GM18858 (cell line): Measurements from ENCODE around the gene FRAS1.
"Not testable (repeated sequence)": the region's sequence is repeated elsewhere in the genome, so short reads cannot be mapped to it uniquely, and the experiment has no call there.

Experiments
- ATAC-seq: cut with Tn5 transposase; IDR thresholded peaks from one replicate; pipeline ENCODE4 v1.9.1; 2021; ENCODE audit not compliant: unreplicated experiment

The FRAS1 gene, protein sequence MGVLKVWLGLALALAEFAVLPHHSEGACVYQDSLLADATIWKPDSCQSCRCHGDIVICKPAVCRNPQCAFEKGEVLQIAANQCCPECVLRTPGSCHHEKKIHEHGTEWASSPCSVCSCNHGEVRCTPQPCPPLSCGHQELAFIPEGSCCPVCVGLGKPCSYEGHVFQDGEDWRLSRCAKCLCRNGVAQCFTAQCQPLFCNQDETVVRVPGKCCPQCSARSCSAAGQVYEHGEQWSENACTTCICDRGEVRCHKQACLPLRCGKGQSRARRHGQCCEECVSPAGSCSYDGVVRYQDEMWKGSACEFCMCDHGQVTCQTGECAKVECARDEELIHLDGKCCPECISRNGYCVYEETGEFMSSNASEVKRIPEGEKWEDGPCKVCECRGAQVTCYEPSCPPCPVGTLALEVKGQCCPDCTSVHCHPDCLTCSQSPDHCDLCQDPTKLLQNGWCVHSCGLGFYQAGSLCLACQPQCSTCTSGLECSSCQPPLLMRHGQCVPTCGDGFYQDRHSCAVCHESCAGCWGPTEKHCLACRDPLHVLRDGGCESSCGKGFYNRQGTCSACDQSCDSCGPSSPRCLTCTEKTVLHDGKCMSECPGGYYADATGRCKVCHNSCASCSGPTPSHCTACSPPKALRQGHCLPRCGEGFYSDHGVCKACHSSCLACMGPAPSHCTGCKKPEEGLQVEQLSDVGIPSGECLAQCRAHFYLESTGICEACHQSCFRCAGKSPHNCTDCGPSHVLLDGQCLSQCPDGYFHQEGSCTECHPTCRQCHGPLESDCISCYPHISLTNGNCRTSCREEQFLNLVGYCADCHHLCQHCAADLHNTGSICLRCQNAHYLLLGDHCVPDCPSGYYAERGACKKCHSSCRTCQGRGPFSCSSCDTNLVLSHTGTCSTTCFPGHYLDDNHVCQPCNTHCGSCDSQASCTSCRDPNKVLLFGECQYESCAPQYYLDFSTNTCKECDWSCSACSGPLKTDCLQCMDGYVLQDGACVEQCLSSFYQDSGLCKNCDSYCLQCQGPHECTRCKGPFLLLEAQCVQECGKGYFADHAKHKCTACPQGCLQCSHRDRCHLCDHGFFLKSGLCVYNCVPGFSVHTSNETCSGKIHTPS (N-terminal part only)

DNA sequence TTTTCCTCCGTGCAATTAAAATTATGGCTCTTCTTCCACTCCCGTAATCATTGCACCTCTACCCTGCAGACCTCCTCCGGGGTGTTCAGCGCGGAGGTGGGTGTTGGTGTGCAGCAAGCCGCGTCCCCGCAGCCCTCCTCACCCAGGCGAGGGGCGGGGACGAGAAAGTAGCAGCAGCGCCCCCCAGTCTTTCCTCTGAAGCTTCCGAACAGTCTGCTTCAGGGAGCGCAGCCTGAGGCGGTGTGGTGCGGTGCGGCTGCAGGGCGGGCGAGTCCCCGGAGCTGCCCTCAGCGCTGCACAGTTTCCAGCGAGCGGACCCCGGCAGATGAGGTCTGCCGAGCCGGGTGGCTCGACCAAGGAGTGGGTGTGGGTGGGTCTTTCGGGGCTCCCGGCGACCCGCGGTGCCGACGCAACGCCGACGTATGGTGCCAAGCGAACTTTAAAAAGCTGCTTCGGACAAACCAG, at the start of gene FRAS1:
Gene FRAS1, plus strand, starts transcription at position 189 of the 465 bp plus-strand sequence. CDS start 687 bp downstream, outside the sequence.
- no peak for ATAC-seq

DNA sequence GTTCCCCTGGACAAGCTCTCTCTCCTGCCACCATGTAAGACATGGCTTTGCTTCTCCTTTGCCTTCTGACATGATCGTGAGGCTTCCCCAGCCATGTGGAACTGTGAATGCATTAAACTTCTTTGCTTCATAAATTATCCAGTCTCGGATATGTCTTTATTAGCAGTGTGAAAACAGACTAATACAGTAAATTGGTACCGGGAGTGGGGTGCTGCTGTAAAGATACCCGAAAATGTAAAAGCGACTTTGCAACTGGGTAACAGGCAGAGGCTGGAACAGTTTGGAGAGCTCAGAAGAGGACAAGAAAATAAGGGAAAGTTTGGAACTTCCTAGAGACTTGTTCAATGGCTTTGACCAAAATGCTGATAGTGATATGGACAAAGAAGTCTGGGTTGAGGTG, 46.1 kb upstream of the FRAS1 start:
- not testable (repeated sequence) for ATAC-seq

DNA sequence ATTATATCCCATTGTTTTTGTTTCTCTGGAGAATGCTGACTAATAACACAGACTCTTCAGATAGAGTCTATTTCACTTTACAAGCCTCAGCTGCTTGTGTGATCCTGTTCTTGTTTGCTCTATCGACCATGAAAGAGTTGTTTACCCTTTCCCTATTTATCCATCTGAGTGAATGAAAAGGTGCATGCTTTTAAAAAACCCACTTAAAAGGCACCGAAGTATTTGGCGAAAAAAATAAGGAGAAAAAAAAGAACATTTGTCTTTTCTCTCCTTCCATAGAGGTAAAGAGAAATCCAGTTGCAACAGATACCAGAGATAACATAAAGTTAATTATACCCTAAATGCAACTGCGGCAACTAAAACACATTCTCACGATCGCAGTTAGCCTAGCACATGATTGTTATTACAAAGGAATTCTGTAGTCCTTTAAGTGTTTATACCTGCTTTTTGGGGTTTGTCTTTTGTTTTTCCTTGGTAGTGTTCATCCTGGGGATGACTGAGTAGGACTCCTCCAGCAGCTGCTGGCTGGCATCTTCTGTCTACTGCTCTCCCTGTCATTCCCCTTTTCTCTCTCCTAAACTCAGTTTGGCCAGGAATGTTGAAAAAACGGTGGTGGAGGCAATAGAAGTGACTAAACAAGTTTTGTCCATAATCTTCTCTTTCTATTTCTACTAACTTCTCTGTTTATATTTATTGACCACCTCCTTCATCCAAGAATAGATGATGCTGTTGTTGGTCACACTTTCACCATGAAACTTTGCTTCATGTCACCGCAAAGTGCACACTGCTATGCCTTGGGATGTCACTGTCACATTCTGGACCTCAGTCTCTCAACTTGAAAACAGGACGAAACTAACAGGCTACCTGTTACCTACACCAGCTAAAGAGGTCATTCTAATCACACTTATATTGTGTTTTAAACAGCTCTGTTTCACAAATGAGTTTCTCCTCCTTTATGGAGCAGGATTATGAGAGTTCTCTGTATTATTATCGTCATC, 41.9 kb upstream of the FRAS1 start:
- ATAC-seq: no peak

DNA sequence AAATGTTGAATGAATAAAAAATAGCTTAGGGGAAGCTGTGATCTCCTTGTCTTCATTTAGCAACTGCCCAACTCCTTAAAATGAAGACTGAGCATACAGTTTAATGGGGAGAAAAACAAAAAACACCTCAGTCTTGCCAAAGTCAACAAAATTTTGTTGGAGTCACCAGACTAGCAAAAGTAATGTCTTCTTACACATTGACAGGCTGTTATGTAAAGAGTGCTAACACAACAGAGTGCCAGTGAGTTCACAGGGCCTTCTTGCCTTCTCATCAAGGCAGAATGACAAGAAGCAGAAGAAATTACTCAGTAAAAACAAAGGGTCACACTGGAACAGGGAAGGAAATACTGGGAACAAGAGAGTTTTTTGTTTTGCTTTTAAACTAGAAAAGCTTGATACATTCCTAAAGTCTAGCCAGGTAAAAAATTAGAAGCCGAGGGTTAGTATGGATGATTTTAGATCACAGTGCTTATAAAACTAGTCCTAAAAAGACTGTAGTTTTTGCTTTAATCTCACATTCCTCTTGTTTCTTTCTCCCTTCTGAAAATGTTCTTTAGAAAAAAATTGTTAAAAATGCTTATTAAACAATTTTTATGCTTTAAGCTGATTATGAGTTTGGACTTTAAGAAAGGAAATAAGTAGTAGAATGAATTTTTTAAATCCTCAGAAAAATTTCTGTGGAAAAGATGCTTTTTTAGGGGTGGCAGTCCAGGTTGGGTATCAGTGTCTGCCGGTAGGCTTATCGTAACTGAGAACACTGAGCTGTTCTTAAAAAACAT, 38.7 kb upstream of the FRAS1 start:
- no peak for ATAC-seq

DNA sequence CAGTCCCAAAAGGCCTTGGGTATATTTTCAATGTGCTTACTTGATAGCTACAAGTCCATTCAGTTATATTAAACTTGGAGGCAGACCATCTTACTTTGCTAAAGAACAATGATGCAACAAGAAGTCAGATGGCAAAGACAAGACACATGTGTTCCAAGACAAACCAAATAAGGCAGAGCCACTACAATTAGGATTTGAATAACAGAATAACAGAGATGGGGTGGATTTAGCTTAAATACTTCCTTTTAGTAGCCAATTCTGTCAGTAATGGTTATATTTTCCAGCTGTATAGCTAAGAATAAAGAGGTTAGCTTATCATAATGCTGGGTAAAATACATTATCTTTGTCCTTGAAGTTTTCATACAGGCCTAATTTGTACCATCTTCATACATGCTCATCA, 37.7 kb upstream of the FRAS1 start:
- ATAC-seq: no peak

DNA sequence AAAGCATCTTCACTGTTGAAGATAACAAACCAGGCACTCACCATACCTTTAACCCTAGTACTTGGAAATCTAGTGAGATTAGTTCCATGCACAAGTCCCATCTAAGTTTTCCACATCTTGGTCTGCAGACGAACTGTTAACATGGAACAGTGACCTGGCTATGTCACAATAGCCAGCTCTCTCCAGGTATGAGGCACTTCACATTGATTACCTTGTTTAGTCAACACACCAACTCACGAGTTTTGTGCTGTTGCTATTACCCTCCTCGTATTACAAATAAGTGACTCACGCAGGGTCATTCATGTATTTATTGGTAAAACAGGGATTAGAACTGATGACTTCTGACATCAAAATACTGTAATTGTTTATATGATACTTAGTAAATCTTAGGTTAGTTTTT, 36.4 kb upstream of the FRAS1 start:
- no peak for ATAC-seq

DNA sequence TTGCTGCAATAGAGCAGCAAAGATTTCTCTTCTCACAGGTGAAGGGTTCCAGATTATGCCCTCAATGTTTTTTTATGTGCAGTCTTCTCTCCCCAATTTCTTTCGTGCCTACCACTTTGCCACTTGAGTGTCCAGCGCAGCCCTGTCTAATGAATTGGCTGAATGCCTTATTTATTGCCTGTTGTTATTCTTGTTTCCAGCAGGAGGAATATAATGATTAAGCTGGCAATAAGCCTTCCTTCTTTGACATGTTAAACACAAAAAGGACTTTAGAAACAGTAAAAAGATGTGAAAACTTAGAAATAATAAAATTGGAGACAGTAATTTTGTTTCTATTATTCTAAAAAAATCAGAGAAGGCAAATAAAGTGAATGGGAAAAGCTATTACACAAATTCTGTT, 34.6 kb upstream of the FRAS1 start:
- ATAC-seq: no peak

DNA sequence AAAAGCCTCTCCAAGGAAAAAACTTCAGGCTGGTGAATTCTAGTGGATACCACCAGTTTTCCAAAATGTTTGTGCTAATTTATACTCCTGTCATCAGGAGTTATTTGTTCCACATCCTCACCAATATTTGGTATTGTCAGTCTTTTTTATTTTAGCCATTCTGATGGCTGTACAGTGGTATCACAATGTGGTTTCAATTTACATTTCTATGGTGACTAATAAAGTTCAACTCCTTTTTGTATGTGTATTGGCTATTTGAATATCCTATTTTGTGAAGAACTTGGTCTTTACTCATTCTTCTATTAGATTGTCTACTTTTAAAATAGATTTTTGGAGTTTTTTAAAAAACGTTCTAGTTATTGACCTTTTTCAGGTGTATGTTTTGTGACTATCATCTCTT, 33.0 kb upstream of the FRAS1 start:
- no peak for ATAC-seq

DNA sequence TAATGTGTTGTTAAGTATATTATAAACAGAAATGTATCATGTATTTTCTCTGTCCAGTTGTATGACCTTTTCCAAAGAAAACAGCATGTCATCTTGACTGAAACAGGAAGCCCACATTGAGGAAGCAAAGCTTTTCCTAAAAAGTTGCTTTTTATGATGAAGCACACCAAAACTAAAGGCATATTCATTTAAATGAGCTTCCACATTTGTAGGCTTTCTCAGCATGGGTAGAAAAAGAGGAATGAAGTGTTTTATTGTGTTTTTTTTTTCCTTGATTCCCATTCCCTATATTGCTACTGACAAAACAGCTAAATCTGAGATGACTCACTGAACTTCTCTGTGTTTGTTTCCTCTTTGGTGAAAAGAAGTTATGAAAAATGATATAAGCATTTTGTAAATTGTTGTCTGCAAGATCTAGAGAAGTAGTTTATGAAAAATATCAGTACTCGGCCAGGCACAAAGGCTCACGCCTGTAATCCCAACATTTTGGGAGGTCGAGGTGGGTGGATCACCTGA, 32.5 kb upstream of the FRAS1 start:
- no peak for ATAC-seq

DNA sequence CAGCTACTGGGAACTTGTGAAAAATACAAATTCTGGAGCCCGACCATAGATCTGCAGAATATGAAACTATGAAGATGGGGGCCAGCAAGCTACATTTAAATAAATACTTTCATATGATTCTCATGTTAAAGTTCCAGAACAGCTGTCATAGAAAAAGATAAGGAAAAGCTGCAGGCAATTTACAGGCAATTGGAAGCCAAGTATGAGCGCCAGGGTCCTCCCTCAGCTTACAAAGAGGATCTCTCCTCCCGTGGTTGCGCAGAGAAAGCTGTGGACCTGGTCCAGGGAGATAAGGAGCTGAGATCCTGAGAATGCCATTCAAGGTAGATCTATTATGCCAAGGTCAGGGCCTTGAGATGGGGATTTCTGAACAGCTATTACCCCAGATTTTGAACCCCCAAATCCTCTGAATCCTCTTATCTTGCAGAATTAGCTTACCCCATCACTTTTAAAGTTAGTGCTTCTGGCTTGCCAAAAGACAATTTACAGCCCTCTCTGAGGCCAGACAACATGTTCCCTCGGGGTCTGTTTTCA, 25.6 kb upstream of the FRAS1 start:
- no peak for ATAC-seq

DNA sequence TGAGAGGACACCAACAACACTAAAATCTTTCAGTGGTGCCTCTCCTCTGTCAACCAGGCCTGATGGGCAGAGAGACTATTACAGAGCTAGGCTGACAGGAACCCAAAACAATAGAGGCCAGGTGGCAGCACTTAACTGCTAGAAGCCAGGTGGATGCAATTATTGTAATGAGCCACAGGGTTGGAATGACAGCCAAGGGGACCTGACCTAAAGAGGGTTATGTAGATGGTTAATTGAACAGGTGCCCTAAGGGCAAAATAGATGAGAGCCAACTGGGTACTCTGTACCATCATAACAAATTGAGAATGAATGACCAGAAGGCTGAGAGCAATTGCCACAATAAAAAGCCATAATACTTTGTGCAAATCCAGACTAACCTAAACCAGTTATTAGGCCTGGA, 24.7 kb upstream of the FRAS1 start:
- no peak for ATAC-seq

DNA sequence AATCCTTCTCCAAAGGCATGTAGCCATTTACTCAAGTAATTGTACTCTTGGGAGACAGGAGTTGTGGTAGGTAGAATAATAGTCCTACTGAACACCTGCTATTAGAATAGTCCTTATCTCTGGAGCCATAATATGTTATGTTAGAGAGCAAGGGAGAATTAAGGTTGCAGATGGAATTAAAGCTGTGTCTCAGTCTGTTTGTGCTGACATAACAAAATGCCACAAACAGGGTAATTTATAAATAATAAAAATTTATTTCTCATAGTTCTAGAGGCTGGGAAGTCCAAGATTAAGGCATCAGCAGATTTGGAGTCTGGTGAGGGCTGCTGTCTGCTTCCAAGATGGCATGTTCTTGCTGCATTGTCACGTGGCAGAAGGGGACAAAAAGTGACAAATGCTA, 24.2 kb upstream of the FRAS1 start:
- no peak for ATAC-seq

DNA sequence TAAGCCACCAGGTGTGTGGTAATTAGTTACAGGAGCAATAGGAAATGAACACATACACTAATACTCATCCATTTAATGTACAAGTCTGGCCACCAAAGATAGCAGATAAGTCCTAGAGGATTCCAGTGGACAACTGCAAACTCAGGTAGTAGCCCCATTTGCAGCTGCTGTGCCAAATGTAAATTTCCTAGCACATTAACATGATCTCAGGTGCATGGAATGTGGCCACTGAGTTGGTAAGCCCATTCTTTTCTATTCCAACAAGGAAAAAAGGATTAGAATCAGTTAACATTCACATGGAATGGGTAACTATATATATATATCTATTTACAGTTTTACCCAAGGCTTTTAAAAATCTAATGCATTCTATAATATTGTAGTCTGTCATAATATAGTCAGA, 23.3 kb upstream of the FRAS1 start:
- ATAC-seq: no peak

DNA sequence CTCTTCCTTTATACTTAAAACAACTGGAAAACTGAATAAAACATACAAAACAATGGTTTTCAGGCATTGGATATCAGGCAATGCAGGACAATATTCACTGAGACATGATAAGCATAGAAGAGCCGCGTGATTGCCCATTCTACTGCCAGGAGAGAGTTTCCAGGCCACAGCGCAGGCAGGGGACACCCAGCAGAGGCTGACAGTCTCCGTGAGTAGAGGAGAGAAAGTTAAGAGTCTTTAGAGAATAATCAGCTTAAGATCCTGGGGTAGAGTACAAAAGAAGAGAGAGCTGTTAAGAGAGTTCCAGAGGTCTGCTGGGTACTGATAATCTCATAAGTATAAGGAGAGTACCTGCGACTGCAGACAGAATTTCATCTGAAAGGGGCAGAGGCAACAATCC, 18.4 kb upstream of the FRAS1 start:
- no peak for ATAC-seq

DNA sequence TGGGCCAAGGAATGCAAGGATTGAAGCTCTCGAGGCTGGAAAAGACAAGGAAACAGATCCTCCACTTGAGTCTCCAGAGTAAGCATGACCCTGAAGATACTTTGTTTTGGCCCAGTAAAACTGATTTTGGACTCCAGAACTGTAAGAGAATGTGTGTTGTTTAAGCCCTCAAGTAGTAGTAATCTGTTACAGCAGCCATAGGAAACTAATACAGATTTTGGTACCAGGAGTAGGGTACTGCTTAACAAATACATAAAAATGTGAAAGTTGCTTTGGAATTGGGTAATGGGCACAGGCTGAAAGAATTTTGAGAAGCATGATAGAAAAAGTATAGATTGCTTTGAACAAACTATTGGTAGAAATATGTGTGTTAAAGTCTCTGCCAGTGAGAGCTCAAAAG, 17.4 kb upstream of the FRAS1 start:
- ATAC-seq: no peak

DNA sequence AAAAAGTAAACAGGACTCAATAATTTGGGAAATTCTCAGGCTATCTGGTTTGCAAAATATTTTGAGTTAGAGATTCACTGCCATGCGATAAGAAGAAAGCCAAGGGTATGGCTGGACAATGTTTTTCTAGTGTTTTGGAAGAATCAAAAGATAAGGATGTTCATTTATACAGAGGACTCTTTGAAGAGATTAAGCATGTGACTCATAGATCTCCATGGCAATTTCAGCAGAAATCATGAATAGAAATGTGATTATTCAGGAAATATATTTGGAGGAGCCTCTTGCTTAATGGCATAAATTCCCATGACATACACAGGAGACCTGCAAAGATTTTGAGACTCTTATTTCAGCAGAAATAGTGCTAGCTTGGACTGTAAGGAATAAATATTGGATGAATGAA, 16.7 kb upstream of the FRAS1 start:
- no peak for ATAC-seq

DNA sequence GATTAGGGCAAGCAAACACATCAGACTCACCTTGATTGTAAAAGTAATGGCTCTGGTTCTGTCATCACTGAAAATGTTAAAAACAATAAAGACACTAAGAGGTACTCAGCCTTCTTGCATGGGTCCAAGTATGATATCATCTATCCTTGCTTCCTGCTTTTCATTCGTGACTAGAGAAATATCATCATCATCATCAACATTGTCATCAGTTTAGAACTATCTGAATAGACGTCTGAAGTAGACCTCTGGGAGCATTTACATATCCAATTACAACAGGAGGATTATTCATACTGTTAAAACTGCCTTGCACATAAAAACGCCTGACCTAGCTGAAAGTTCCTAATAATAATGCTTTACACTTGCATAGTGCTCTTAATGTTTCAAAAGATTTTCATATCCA, 9.8 kb upstream of the FRAS1 start:
- ATAC-seq: no peak

DNA sequence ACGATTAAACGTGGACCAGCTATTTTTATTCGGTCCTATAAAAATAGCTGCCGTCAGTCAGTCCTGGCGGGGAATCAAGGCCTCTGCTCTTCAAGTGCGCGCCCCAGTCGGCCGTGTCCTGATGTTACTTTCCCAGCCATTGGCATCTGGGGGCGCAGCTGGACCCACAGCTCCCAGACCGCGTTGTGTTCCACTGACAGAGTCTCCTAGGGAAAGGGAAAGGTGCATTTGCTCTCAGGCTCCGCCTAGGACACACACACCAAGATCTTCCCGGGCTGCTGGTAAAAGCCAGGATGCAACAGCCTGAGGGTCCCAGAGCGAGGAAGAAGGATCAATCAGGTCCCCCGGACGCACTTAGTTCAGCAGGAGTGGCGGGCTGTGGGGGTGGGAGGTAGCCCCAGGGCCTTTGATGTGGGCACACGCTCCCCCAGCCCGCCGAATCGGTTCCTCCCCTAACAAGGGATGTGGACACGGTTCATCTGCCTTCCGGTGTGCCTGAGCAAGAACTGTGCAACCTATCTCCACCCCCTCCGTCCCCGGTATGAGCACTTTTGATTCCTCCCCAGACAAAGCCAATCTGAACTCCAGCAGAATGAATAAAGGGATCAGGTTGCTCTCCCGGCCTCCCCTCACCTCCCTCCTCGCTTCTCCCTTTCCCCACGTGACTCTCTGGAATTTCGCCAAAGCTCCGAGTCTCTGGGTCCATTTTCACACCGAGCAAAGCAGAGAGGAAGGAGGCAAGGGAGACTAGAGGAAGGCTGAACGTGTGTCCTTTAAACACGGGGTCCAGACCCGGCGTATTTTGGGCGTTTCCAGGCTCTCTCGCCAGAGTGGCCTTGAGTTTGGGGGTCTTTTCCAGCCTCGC, 626 bp upstream of the FRAS1 start:
- peak; percentile 62 for ATAC-seq
